NB4 (cell line): ENCODE measurements around the gene GLI3.

Experiments
- CTCF ChIP-seq: IDR thresholded peaks from one replicate; pipeline ENCODE4 v1.5.1; 2012; ENCODE audit warnings: low read depth, low read length
- MYC ChIP-seq: IDR thresholded peaks from 2 replicates; pipeline ENCODE4 v1.6.1; 2011; ENCODE audit warnings: low read depth, low read length
- POLR2A ChIP-seq: IDR thresholded peaks from 2 replicates; pipeline ENCODE4 v1.6.1; 2011; ENCODE audit warnings: mild to moderate bottlenecking; ENCODE audit not compliant: insufficient read length; ENCODE audit errors: extremely low read depth

GRCh38 chr7:42024537-42024936 lies 212.5 kb downstream of the GLI3 start:
- TF ChIP-seq CTCF (no peak), POLR2A (no peak), MYC (no peak)
